ENCODE data around the gene SRGN. TPM values are rescaled to one million over a fixed set of nuclear protein-coding genes. Genes with fewer than 3 reads are reported as not detected.

SRGN gene
- total and polyA plus RNA-seq, 12 donors = 16.5 to 156 (median 98.4) TPM

GRCh38 chr10:69123747-69124562 lies 36.1 kb downstream of the SRGN start, which contains the start of gene VPS26A:
TSS of gene VPS26A (plus strand) at chr10:69124178. CDS start at chr10:69124278, 100 bp downstream.
- Histone ChIP-seq H3K9me3 (replicated peaks in 1 of 3) (no peaks in the 10 kb centered on the region), H3K27me3 (no peaks in the 10 kb centered on the region), H3K36me3 (replicated peaks in 1 of 2) (no peaks in the 10 kb centered on the region), H3K27ac (peak within 1 kb of the TSS; percentile 97 to 99 (median 98)), H3K4me3 (peak within 1 kb of the TSS; percentile 59 to 85 (median 70)), H3K4me1 (replicated peaks in 1 of 2) (peaks cover 0 to 28% of the 10 kb centered on the region in 2 donors)
- TF ChIP-seq POLR2A (IDR thresholded peaks at IDR 0.05) (peak; percentile 89 to 98), CTCF (IDR thresholded peaks at IDR 0.05) (peak in 3 of 6 experiments; percentile 11 to 21 (median 18))
- intact Hi-C loops (cut with DNase I) = no loop called here
- peak; percentile 99 to 100 (median 99) for DNase-seq
- 0 to 1% (median 1%) methylated on average over 41 to 81 of the region's 82 CpGs for WGBS, 4 donors

GRCh38 chr10:69124563-69125268 lies 36.8 kb downstream of the SRGN start:
- H3K4me1 ChIP-seq (replicated peaks in 1 of 2) = peaks cover 4 to 35% of the 10 kb centered on the region in 2 donors
- no peaks in the 10 kb centered on the region for H3K27me3 ChIP-seq
- 0 to 2% (median 1%) methylated on average over 16 to 26 of the region's 26 CpGs for WGBS, 4 donors
- H3K9me3 ChIP-seq (replicated peaks in 1 of 3) = no peaks in the 10 kb centered on the region
- TF ChIP-seq POLR2A (IDR thresholded peaks at IDR 0.05) = peak in 1 of 2 donors; percentile 38
- no peak for TF ChIP-seq CTCF (IDR thresholded peaks at IDR 0.05)
- DNase-seq = peak; percentile 53 to 74 (median 61)
- intact Hi-C loops (cut with DNase I) = loop anchor here in 1 of 2 donors (5.0 kb wide), 1 partner anchor 58 kb away; the partner anchor contains the start of gene SUPV3L1
- no peaks in the 10 kb centered on the region for H3K36me3 ChIP-seq (replicated peaks in 1 of 2)
- H3K27ac ChIP-seq = peak overlapping the region; percentile 97 to 99 (median 98)
- peak overlapping the region; percentile 59 to 85 (median 70) for H3K4me3 ChIP-seq

- Histone ChIP-seq H3K27me3 (no peaks in the 10 kb centered on the region), H3K4me1 (replicated peaks in 1 of 2) (peaks cover 9 to 44% of the 10 kb centered on the region in 2 donors), H3K36me3 (replicated peaks in 1 of 2) (no peaks in the 10 kb centered on the region), H3K27ac (no peak overlapping the region), H3K9me3 (replicated peaks in 1 of 3) (no peaks in the 10 kb centered on the region), H3K4me3 (peak overlapping the region in 1 of 4 donors; percentile 85)
- TF ChIP-seq CTCF (IDR thresholded peaks at IDR 0.05) (no peak), POLR2A (IDR thresholded peaks at IDR 0.05) (no peak)
- intact Hi-C loops (cut with DNase I) = loop anchor here in 1 of 2 donors (5.0 kb wide), 1 partner anchor 57 kb away; the partner anchor contains the start of gene SUPV3L1
- no peak for DNase-seq
- WGBS, 4 donors = 32 to 59% (median 47%) methylated on average over 1 of the region's 1 CpG
Measured at GRCh38 chr10:69125554-69125953, 37.7 kb downstream of the SRGN start.

- WGBS, 4 donors = 24 to 47% (median 46%) methylated on average over 2 of the region's 2 CpGs
- H3K4me3 ChIP-seq = no peak overlapping the region
- no peaks in the 10 kb centered on the region for H3K27me3 ChIP-seq
- TF ChIP-seq POLR2A (IDR thresholded peaks at IDR 0.05) (no peak), CTCF (IDR thresholded peaks at IDR 0.05) (no peak)
- intact Hi-C loops (cut with DNase I) = no loop called here
- H3K27ac ChIP-seq = no peak overlapping the region
- H3K36me3 ChIP-seq (replicated peaks in 1 of 2) = peaks cover 0 to 14% of the 10 kb centered on the region in 2 donors
- no peaks in the 10 kb centered on the region for H3K9me3 ChIP-seq (replicated peaks in 1 of 3)
- H3K4me1 ChIP-seq (replicated peaks in 1 of 2) = peaks cover 9 to 43% of the 10 kb centered on the region in 2 donors
- no peak for DNase-seq
Measured at GRCh38 chr10:69130251-69130650, 42.3 kb downstream of the SRGN start.

All from adrenal gland (tissue), 12 donors.